ENCODE data around the gene ZNF548. TPM values are rescaled to one million over a fixed set of nuclear protein-coding genes. Genes with fewer than 3 reads are reported as not detected.

Gene ZNF548
- total and polyA plus RNA-seq, 2 experiments from 2014 or later: 1.9 to 9.8 TPM

GRCh38 chr19:57435062-57435978 lies 45.7 kb downstream of the ZNF548 start, which contains the start of gene ZNF749 (continued):
- TF ChIP-seq, protein P1, sequence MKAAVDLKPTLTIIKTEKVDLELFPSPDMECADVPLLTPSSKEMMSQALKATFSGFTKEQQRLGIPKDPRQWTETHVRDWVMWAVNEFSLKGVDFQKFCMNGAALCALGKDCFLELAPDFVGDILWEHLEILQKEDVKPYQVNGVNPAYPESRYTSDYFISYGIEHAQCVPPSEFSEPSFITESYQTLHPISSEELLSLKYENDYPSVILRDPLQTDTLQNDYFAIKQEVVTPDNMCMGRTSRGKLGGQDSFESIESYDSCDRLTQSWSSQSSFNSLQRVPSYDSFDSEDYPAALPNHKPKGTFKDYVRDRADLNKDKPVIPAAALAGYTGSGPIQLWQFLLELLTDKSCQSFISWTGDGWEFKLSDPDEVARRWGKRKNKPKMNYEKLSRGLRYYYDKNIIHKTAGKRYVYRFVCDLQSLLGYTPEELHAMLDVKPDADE (IDR thresholded peaks at IDR 0.05): peak; percentile 98
- TF ChIP-seq JUNB (IDR thresholded peaks at IDR 0.05; ENCODE audit: unreplicated experiment): no peak
- peak; percentile 85 for TF ChIP-seq CREB1 (CRISPR knock-in tag; IDR thresholded peaks at IDR 0.05; ENCODE audit: low read depth)
- no peak for TF ChIP-seq STAT1 (IDR thresholded peaks at IDR 0.05; ENCODE audit: unreplicated experiment)
- TF ChIP-seq NANOG (IDR thresholded peaks at IDR 0.05; ENCODE audit: borderline replicate concordance): no peak
- TF ChIP-seq EZH2phosphoT487 (IDR thresholded peaks at IDR 0.05; ENCODE audit: unreplicated experiment): no peak
- TF ChIP-seq POLR2AphosphoS5 (IDR thresholded peaks at IDR 0.05; ENCODE audit: low read depth): peak; percentile 83

GRCh38 chr19:57436417-57436816 lies 46.8 kb downstream of the ZNF548 start:
- H3K9me2 ChIP-seq (ENCODE audit: insufficient read depth): no peaks in the 10 kb centered on the region
- H3K27me3 ChIP-seq (ENCODE audit: insufficient read depth): no peaks in the 10 kb centered on the region
- H3F3A ChIP-seq (replicated peaks; ENCODE audit: low read depth): no peaks in the 10 kb centered on the region
- H3K27ac ChIP-seq (ENCODE audit: low read depth): no peak overlapping the region
- no peak overlapping the region for H2AFZ ChIP-seq
- H3K4me2 ChIP-seq: peak overlapping the region; percentile 92
- H3K4me1 Mint-ChIP-seq: peaks cover 14% of the 10 kb centered on the region; the same call in 2 of the 3 replicates
- peaks cover 14% of the 10 kb centered on the region for H3K36me3 Mint-ChIP-seq (ENCODE audit: low read depth)
- peaks cover 12% of the 10 kb centered on the region for H3K4me1 ChIP-seq (ENCODE audit: insufficient read depth)
- H4K20me1 ChIP-seq (replicated peaks; ENCODE audit: insufficient read depth): peaks cover 21% of the 10 kb centered on the region
- no peak overlapping the region; the same call in 1 of the 2 replicates for H3K27ac Mint-ChIP-seq
- H3K79me2 ChIP-seq (replicated peaks; ENCODE audit: insufficient read depth): peaks cover 59% of the 10 kb centered on the region
- H3K4me3 ChIP-seq: peak overlapping the region; percentile 61
- peaks cover 7% of the 10 kb centered on the region for H3K27me3 Mint-ChIP-seq (ENCODE audit: insufficient read depth, low read depth, poor library complexity)
- no peak for DNase-seq (ENCODE audit: low spot score)
- H3K36me3 ChIP-seq (ENCODE audit: insufficient read depth): no peaks in the 10 kb centered on the region; the same call in 1 of the 2 replicates
- TF ChIP-seq STAT1 (IDR thresholded peaks at IDR 0.05; ENCODE audit: unreplicated experiment) (no peak), ZNF114 (CRISPR knock-in tag; IDR thresholded peaks at IDR 0.05) (no peak)
- H3K9me3 Mint-ChIP-seq: peaks cover 7% of the 10 kb centered on the region; the same call in 2 of the 3 replicates
- peak overlapping the region; percentile 94 for H3K4me3 Mint-ChIP-seq
- ATAC-seq: no peak

DNA sequence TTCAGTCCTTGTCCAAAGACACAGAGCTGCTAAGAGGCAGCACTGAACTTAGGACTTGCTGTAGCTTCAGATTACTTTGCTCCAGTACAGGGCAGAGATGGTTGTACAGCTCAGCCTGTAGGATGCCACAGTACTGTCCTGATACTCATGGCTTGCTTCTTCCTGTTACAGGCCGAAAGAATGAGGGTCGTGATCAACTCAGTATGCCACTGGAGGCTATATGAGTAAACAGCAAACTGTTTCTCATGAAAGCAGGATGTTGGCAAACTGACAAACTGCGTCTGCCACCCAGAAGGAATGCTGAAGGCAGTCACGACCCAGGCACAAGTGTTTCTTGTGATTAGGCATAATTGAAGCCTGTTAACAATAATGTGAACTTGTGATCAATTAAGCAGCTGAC lies 48.3 kb downstream of the ZNF548 start:
- Histone ChIP-seq H3K4me3 (no peak overlapping the region), H3K79me2 (replicated peaks; ENCODE audit: insufficient read depth) (peaks cover 67% of the 10 kb centered on the region), H4K20me1 (replicated peaks; ENCODE audit: insufficient read depth) (peaks cover 21% of the 10 kb centered on the region), H3K4me1 (ENCODE audit: insufficient read depth) (peaks cover 12% of the 10 kb centered on the region), H3K9me2 (ENCODE audit: insufficient read depth) (no peaks in the 10 kb centered on the region), H3F3A (replicated peaks; ENCODE audit: low read depth) (no peaks in the 10 kb centered on the region), H3K4me2 (no peak overlapping the region), H2AFZ (no peak overlapping the region), H3K27ac (ENCODE audit: low read depth) (no peak overlapping the region), H3K36me3 (ENCODE audit: insufficient read depth) (peaks cover 1% of the 10 kb centered on the region; the same call in 1 of the 2 replicates), H3K27me3 (ENCODE audit: insufficient read depth) (no peaks in the 10 kb centered on the region)
- H3K4me3 Mint-ChIP-seq: no peak overlapping the region
- peaks cover 7% of the 10 kb centered on the region; the same call in 2 of the 3 replicates for H3K9me3 Mint-ChIP-seq
- no peak for TF ChIP-seq NANOG (IDR thresholded peaks at IDR 0.05; ENCODE audit: borderline replicate concordance)
- DNase-seq (ENCODE audit: low spot score) (no peak), ATAC-seq (no peak)
- peaks cover 7% of the 10 kb centered on the region for H3K27me3 Mint-ChIP-seq (ENCODE audit: insufficient read depth, low read depth, poor library complexity)
- peaks cover 18% of the 10 kb centered on the region for H3K36me3 Mint-ChIP-seq (ENCODE audit: low read depth)
- H3K4me1 Mint-ChIP-seq: peaks cover 14% of the 10 kb centered on the region; the same call in 2 of the 3 replicates
- no peak overlapping the region for H3K27ac Mint-ChIP-seq

All from GM23338 (cell line).